Lung (tissue), 12 donors: ENCODE results near the gene RALBP1. TPM values are rescaled to one million over a fixed set of nuclear protein-coding genes. Genes with fewer than 3 reads are reported as not detected.
A peak's percentile ranks its signal among the peaks of the same experiment; 100 is the strongest.

Experiments
- ATAC-seq: fragments of 200-7000 bp; cut with Tn5 transposase; one replicate; pipeline ENCODE4 v1.9.1; 2020; ENCODE audit warnings: moderate number of reproducible peaks; ENCODE audit not compliant: insufficient read depth, low FRiP score
- DNase-seq, 3 donors: peaks; one replicate each; pipeline ENCODE4 v3.0.0-alpha.2; 2013 to 2017
- H3K27ac ChIP-seq, 2 donors: one replicate each; pipeline ENCODE4 v1.5.1; 2013; ENCODE audit warnings: mild to moderate bottlenecking in 2 of 2, moderate library complexity in 2 of 2, control low read depth in 1 of 2, inconsistent platforms in 1 of 2, low read depth in 1 of 2, low read length in 1 of 2
- H3K27me3 ChIP-seq, 3 donors: one replicate each; pipeline ENCODE4 v1.5.1; 2013; ENCODE audit warnings: low read length in 2 of 3; ENCODE audit not compliant: control insufficient read depth in 3 of 3, insufficient read depth in 3 of 3
- H3K36me3 ChIP-seq, 4 donors: one replicate each; pipeline ENCODE4 v1.5.1; 2013; ENCODE audit warnings: low read length in 4 of 4, mild to moderate bottlenecking in 1 of 4, moderate library complexity in 1 of 4; ENCODE audit not compliant: control insufficient read depth in 4 of 4, insufficient read depth in 4 of 4
- H3K4me1 ChIP-seq, 5 donors: one replicate each; pipeline ENCODE4 v1.5.1; 2013; ENCODE audit warnings: low read length in 5 of 5, mild to moderate bottlenecking in 2 of 5, moderate library complexity in 1 of 5; ENCODE audit not compliant: control insufficient read depth in 5 of 5, insufficient read depth in 5 of 5
- H3K4me3 ChIP-seq: one replicate; pipeline ENCODE4 v1.5.1; 2013; ENCODE audit warnings: mild to moderate bottlenecking, control low read depth, moderate library complexity
- H3K9ac ChIP-seq, 2 donors: one replicate each; pipeline ENCODE4 v1.5.1; 2013; ENCODE audit warnings: low read length in 2 of 2, control low read depth in 1 of 2; ENCODE audit not compliant: insufficient read depth in 1 of 2
- H3K9me3 ChIP-seq, 4 donors: one replicate each; pipeline ENCODE4 v1.5.1; 2013; ENCODE audit warnings: low read length in 3 of 4, mild to moderate bottlenecking in 1 of 4, moderate library complexity in 1 of 4; ENCODE audit not compliant: control insufficient read depth in 4 of 4, insufficient read depth in 3 of 4
- CTCF ChIP-seq: IDR thresholded peaks from 2 replicates; pipeline ENCODE4 v1.5.1; 2012; ENCODE audit warnings: mild to moderate bottlenecking; ENCODE audit errors: control extremely low read depth, extremely low read depth
- WGBS, 2 donors: extraction: QIAGEN DNeasy Blood & Tissue Kit; methylation state at CpG; one replicate each; pipeline ENCODE4 v1.1.7; 2013; 5-methylcytosine and 5-hydroxymethylcytosine counted together
- polyA plus RNA-seq, 2 donors: library from polyadenylated mRNA; stranded (reverse); fragments of 200-250 nt; gene quantifications; one replicate each; pipeline ENCODE4 v1.2.1, GENCODE V29; 2013
- total RNA-seq, 2 donors: library from RNA; depleted of rRNA in 1 of 2; stranded (reverse); fragments of >200 nt in 1 of 2; gene quantifications; one replicate each; pipeline ENCODE4 v1.2.1, GENCODE V29; 2014 to 2021
- donor health status: control.
- donor health status: control.
- donor health status: Bipolar disorder and iron deficiency.
- donor health status: healthy.
- donor health status: DM: yes; HTN: yes; CAD: no.

RALBP1 gene
- total and polyA plus RNA-seq, 4 donors, result 19.8 to 58.2 (median 33.5) TPM

GRCh38 chr18:9455718-9456511 is 19.4 kb upstream of the RALBP1 start:
- Histone ChIP-seq H3K27me3 (no peaks in the 10 kb centered on the region), H3K4me1 (no peaks in the 10 kb centered on the region), H3K27ac (no peak overlapping the region), H3K36me3 (no peaks in the 10 kb centered on the region), H3K9ac (no peak overlapping the region), H3K4me3 (no peak overlapping the region), H3K9me3 (peaks cover 0 to 13% (median 2%) of the 10 kb centered on the region in 4 donors)
- DNase-seq (no peak), ATAC-seq (no peak)
- WGBS, 2 donors, result 94 to 97% methylated on average over 3 of the region's 3 CpGs
- no peak for TF ChIP-seq CTCF

GRCh38 chr18:9466127-9466526 is 9.2 kb upstream of the RALBP1 start:
- no peak for DNase-seq
- no peak for ATAC-seq
- H3K4me3 ChIP-seq, result no peak overlapping the region
- H3K27ac ChIP-seq, result no peak overlapping the region
- no peaks in the 10 kb centered on the region for H3K27me3 ChIP-seq
- peaks cover 0 to 11% (median 5%) of the 10 kb centered on the region in 4 donors for H3K9me3 ChIP-seq
- no peak for TF ChIP-seq CTCF
- H3K9ac ChIP-seq, result no peak overlapping the region
- no peaks in the 10 kb centered on the region for H3K4me1 ChIP-seq
- H3K36me3 ChIP-seq, result no peaks in the 10 kb centered on the region
- WGBS, 2 donors, result 67 to 76% methylated on average over 2 of the region's 2 CpGs

GRCh38 chr18:9466846-9467245 is 8.5 kb upstream of the RALBP1 start:
- H3K9me3 ChIP-seq, result peaks cover 0 to 11% (median 5%) of the 10 kb centered on the region in 4 donors
- TF ChIP-seq CTCF, result no peak
- DNase-seq (peak in 1 of 3 donors; percentile 24), ATAC-seq (no peak)
- 58 to 64% methylated on average over 1 of the region's 1 CpG for WGBS, 2 donors
- H3K27ac ChIP-seq, result no peak overlapping the region
- no peaks in the 10 kb centered on the region for H3K4me1 ChIP-seq
- no peaks in the 10 kb centered on the region for H3K36me3 ChIP-seq
- no peak overlapping the region for H3K4me3 ChIP-seq
- no peaks in the 10 kb centered on the region for H3K27me3 ChIP-seq
- H3K9ac ChIP-seq, result no peak overlapping the region
